Measurements from ENCODE around the gene MST1R.

DNA sequence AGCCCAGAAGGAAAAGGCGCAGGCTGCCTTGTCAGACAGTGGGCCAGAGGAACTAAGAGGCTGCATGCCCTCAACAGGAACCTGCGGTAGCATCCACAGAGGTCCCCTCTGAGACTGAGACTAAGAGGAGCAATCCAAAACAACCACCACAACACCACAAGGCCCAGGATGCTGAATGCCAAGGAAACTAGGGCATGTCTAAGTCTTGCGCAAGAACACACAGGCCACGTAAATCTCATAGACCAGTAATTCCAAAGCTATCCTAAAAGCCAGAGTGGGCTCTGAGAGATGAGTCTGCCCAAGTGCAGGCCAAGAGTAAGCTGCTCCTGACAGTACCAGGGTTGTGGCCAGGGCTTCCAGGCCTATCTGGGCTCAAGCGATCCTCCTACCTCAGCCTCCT, 13.0 kb upstream of the MST1R start:
- TF ChIP-seq, protein P1, sequence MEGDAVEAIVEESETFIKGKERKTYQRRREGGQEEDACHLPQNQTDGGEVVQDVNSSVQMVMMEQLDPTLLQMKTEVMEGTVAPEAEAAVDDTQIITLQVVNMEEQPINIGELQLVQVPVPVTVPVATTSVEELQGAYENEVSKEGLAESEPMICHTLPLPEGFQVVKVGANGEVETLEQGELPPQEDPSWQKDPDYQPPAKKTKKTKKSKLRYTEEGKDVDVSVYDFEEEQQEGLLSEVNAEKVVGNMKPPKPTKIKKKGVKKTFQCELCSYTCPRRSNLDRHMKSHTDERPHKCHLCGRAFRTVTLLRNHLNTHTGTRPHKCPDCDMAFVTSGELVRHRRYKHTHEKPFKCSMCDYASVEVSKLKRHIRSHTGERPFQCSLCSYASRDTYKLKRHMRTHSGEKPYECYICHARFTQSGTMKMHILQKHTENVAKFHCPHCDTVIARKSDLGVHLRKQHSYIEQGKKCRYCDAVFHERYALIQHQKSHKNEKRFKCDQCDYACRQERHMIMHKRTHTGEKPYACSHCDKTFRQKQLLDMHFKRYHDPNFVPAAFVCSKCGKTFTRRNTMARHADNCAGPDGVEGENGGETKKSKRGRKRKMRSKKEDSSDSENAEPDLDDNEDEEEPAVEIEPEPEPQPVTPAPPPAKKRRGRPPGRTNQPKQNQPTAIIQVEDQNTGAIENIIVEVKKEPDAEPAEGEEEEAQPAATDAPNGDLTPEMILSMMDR (IDR thresholded peaks at IDR 0.05 in 2 of 3, conservative IDR thresholded peaks at IDR 0.05 in 1 of 3; ENCODE audit: insufficient read depth in 2 of 3, low read depth in 1 of 3, low read length in 3 of 3): no peak
- TF ChIP-seq, protein P2, sequence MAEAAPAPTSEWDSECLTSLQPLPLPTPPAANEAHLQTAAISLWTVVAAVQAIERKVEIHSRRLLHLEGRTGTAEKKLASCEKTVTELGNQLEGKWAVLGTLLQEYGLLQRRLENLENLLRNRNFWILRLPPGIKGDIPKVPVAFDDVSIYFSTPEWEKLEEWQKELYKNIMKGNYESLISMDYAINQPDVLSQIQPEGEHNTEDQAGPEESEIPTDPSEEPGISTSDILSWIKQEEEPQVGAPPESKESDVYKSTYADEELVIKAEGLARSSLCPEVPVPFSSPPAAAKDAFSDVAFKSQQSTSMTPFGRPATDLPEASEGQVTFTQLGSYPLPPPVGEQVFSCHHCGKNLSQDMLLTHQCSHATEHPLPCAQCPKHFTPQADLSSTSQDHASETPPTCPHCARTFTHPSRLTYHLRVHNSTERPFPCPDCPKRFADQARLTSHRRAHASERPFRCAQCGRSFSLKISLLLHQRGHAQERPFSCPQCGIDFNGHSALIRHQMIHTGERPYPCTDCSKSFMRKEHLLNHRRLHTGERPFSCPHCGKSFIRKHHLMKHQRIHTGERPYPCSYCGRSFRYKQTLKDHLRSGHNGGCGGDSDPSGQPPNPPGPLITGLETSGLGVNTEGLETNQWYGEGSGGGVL (CRISPR knock-in tag; IDR thresholded peaks at IDR 0.05): no peak
- no peak for TF ChIP-seq PRPF4 (IDR thresholded peaks at IDR 0.05; ENCODE audit: insufficient read depth, low read depth, low read length, poor library complexity, severe bottlenecking)
